GM21390 (cell line): ENCODE measurements around the gene OR52K2.
"Not testable (repeated sequence)": the region's sequence is repeated elsewhere in the genome, so short reads cannot be mapped to it uniquely, and the experiment has no call there.

Experiments
- ATAC-seq: cut with Tn5 transposase; IDR thresholded peaks from one replicate; pipeline ENCODE4 v1.9.1; 2021; ENCODE audit not compliant: unreplicated experiment

The OR52K2 gene

GRCh38 chr11:4479644-4480043 is 30.5 kb downstream of the OR52K2 start:
- no peak for ATAC-seq

- no peak for ATAC-seq
Observed at GRCh38 chr11:4480577-4481239, 31.6 kb downstream of the OR52K2 start.

- no peak for ATAC-seq
Observed at GRCh38 chr11:4481240-4481582, 32.1 kb downstream of the OR52K2 start.

- no peak for ATAC-seq
Observed at GRCh38 chr11:4482445-4482844, 33.4 kb downstream of the OR52K2 start, which contains the start of gene OR52K1. TSS of gene OR52K1 (plus strand) at chr11:4482646. CDS start at chr11:4488901, 6,255 bp downstream.

- no peak for ATAC-seq
Observed at GRCh38 chr11:4484310-4484709, 35.2 kb downstream of the OR52K2 start.

GRCh38 chr11:4491405-4491804 is 42.3 kb downstream of the OR52K2 start:
- ATAC-seq, result not testable (repeated sequence)

GRCh38 chr11:4491878-4492606 is 42.9 kb downstream of the OR52K2 start:
- ATAC-seq, result no peak

- ATAC-seq, result no peak
Observed at GRCh38 chr11:4493480-4493818, 44.4 kb downstream of the OR52K2 start.

- ATAC-seq, result no peak
Observed at GRCh38 chr11:4495487-4495886, 46.4 kb downstream of the OR52K2 start.

GRCh38 chr11:4495986-4496385 is 46.9 kb downstream of the OR52K2 start:
- ATAC-seq, result no peak

- ATAC-seq, result no peak
Observed at GRCh38 chr11:4496557-4497248, 47.6 kb downstream of the OR52K2 start.
